Measurements from ENCODE around the gene ASPG.

- TF ChIP-seq CTCF (IDR thresholded peaks at IDR 0.05) (no peak), EZH2phosphoT487 (IDR thresholded peaks at IDR 0.05) (no peak)
Measured at GRCh38 chr14:104120281-104120741, 34.8 kb downstream of the ASPG start.

Measured in neural progenitor cell (in vitro differentiated cells).